GM18505 (cell line): ENCODE data around the gene SCIN.
A peak's percentile ranks its signal among the peaks of the same experiment; 100 is the strongest.
"Not testable (repeated sequence)": the region's sequence is repeated elsewhere in the genome, so short reads cannot be mapped to it uniquely, and the experiment has no call there.

Source experiments
- ATAC-seq: cut with Tn5 transposase; IDR thresholded peaks from one replicate; pipeline ENCODE4 v1.9.1; 2021; ENCODE audit not compliant: unreplicated experiment
- POLR2A ChIP-seq: IDR thresholded peaks from 4 replicates; pipeline ENCODE4 v1.6.1; 2011; ENCODE audit warnings: borderline replicate concordance; ENCODE audit not compliant: insufficient read depth, insufficient read length; ENCODE audit errors: extremely low read depth

Gene SCIN

DNA sequence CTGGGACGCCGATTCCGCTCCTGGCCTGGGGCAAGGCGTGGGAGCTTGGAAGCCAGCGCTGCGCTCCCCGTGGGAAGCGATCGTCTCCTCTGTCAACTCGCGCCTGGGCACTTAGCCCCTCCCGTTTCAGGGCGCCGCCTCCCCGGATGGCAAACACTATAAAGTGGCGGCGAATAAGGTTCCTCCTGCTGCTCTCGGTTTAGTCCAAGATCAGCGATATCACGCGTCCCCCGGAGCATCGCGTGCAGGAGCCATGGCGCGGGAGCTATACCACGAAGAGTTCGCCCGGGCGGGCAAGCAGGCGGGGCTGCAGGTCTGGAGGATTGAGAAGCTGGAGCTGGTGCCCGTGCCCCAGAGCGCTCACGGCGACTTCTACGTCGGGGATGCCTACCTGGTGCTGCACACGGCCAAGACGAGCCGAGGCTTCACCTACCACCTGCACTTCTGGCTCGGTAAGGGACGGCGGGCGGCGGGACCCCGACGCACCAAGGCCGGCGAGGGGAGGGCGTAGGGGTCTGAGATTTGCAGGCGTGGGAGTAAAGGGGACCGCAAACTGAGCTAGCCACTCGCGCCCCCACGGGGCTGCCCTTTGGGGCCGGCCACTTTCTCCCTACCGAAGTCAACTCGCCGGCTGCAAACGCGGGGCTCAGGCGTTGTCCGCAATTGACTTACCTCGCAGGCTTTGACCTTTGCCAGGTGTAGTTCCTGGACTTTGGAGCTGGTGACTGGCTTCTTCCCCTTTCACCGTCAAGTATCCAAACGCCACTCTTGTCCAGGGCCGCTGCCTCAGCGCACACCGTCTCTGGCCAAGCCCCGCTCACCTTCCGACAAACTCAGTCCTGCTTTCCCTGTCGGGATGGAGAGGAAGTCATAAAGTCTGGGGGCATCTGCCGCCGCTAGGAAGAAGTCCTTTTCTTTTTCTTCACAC is at the start of gene SCIN:
SCIN (plus strand) TSS at position 187 of the 928 bp plus-strand sequence; CDS start at position 254, 67 bp downstream.
- TF ChIP-seq POLR2A = no peak
- ATAC-seq = peak; percentile 34

DNA sequence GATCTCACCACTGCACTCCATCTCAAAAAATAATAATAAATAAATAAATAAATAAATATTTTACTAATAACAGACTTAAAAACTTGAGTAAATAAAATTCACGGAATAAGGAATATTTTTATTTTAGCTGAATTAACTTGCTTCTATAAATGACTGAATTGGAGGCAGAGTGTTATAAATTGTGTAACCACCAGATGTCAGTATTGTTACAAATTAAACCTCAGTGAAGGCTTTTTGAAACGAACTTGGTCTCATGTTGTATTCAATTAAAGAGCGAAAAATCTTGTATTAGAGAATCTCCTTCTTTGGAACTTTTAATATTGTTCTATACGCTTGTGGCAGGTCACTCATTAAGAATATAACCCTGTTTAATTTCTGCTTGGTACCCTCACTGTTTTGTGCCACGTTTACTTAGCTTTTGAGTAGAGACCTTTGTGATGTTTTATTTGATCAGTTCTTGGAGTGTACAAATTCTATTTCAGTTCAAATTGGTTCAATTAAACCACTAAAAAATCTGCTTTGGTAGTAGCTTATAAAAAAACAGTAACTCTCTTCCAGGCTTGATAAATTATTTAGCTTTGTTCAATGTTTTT is 45.6 kb upstream of the SCIN start:
- no peak for TF ChIP-seq POLR2A
- peak; percentile 71 for ATAC-seq

- ATAC-seq = not testable (repeated sequence)
These were observed 43.8 kb upstream of the SCIN start for GRCh38 chr7:12526693-12527092.

- ATAC-seq = not testable (repeated sequence)
These were observed 42.9 kb upstream of the SCIN start for GRCh38 chr7:12527670-12528069.

GRCh38 chr7:12529971-12530710 is 40.4 kb upstream of the SCIN start:
- ATAC-seq = no peak
- no peak for TF ChIP-seq POLR2A

- ATAC-seq = no peak
- TF ChIP-seq POLR2A = no peak
These were observed 38.7 kb upstream of the SCIN start for GRCh38 chr7:12531784-12532183.

DNA sequence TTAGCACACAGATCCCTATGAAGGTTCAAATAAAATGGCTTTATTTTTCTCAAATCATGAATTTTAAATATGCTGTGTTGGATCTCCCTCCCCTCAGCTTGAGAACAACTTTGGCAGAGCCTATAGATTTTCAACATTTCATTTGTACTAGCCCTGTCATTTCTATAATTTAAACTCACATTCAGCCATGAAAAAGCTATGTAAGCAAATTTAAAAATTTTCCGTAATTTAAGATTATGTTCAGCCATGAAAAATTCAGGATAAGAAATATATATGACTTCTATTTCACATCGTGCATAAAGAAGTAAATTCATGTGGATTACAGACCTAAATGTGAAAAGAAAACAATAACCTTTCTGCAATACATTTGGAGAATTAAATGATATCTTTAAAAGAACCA is 36.5 kb upstream of the SCIN start:
- no peak for TF ChIP-seq POLR2A
- ATAC-seq = no peak

DNA sequence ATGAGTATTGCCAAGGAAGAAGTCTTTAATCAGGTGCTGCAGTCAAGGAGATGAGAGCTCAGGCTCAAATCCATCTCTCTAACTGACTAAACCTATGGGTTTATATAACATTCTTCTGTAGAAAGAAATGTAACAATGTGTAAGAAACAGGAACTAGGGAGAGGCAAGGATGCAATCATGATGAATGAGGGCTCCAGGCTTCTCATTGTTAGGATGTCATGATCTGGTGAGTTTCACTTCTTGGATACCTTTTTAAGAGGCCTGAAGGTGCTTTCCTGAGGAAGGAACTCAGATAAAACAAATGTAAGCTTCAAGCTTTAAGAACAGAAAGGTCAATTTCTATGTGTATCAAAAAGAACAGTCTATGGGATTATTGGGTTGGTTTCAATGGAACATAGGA is 30.8 kb upstream of the SCIN start:
- ATAC-seq = no peak
- TF ChIP-seq POLR2A = no peak

DNA sequence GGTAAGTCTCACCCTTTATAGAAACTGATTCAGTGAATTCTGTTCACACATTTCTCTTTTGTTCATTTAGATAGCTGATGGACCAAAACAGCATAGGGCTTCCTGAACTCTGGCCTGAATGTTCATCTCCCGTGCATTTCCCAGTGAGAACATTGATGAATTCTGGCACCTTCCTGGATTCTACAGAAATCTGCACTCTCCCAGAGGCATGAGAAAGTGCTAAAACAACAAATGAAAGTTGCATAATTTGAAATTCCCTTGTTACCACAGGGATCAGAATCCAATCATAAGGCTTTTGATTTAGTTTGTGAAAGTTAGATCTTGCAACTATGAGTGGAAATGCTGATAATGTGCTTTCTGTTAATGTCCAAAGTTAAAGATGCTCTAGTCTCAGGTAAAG is 29.7 kb upstream of the SCIN start:
- no peak for ATAC-seq
- TF ChIP-seq POLR2A = no peak

GRCh38 chr7:12543586-12543985 is 26.9 kb upstream of the SCIN start:
- no peak for ATAC-seq
- TF ChIP-seq POLR2A = no peak

- ATAC-seq = no peak
These were observed 21.4 kb upstream of the SCIN start for GRCh38 chr7:12549106-12549505.

GRCh38 chr7:12550956-12551355 is 19.6 kb upstream of the SCIN start:
- ATAC-seq = no peak
- TF ChIP-seq POLR2A = no peak

More at GRCh38 chr7:12549106-12549505, 21.4 kb upstream of the SCIN start:
- TF ChIP-seq POLR2A = no peak

DNA sequence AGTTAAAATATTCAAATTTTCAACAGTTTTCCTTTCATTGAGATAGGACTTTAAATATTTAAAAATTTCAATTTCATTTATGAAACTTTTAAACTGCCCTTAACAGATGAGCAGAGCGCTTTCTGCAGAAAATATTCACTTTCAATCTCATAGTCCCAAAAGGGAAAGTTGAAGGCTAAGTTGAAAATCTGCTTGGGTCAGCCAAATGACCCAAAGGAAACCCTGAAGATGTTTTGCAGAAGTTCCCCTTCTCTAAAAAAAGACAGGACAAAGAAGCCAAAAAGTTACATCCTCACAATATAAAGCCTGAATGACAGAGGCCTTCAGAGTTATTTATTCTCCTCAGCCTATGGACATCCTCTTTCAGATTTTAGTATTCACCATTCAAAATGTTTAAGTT is 17.6 kb upstream of the SCIN start:
- TF ChIP-seq POLR2A = no peak
- ATAC-seq = no peak

- no peak for ATAC-seq
- no peak for TF ChIP-seq POLR2A
These were observed 17.1 kb upstream of the SCIN start for GRCh38 chr7:12553416-12553815.
